ENCODE data around the gene ULK2.

The ULK2 gene

GRCh38 chr17:19911033-19911432 is 43.3 kb upstream of the ULK2 start:
- ATAC-seq: no peak

GRCh38 chr17:19909139-19909538 is 41.4 kb upstream of the ULK2 start:
- no peak for ATAC-seq
- TF ChIP-seq CREB5 (CRISPR knock-in tag; IDR thresholded peaks at IDR 0.05; ENCODE audit: low read depth) (no peak), PPARA (CRISPR knock-in tag; IDR thresholded peaks at IDR 0.05; ENCODE audit: borderline replicate concordance) (no peak), ESRRG (CRISPR knock-in tag; IDR thresholded peaks at IDR 0.05) (no peak), ZC3H10 (CRISPR knock-in tag; IDR thresholded peaks at IDR 0.05) (no peak), OSR1 (CRISPR knock-in tag; IDR thresholded peaks at IDR 0.05) (no peak), BACH2 (CRISPR knock-in tag; IDR thresholded peaks at IDR 0.05; ENCODE audit: borderline replicate concordance) (no peak), ZFP3 (CRISPR knock-in tag; IDR thresholded peaks at IDR 0.05) (no peak), ZNF8 (CRISPR knock-in tag; IDR thresholded peaks at IDR 0.05) (no peak), ZFP30 (CRISPR knock-in tag; IDR thresholded peaks at IDR 0.05) (no peak), ZNF70 (CRISPR knock-in tag; IDR thresholded peaks at IDR 0.05) (no peak), PATZ1 (CRISPR knock-in tag; IDR thresholded peaks at IDR 0.05; ENCODE audit: borderline replicate concordance) (no peak), GLIS3 (CRISPR knock-in tag; IDR thresholded peaks at IDR 0.05) (no peak), POU6F1 (CRISPR knock-in tag; IDR thresholded peaks at IDR 0.05; ENCODE audit: borderline replicate concordance, low read depth) (no peak), RARB (CRISPR knock-in tag; IDR thresholded peaks at IDR 0.05) (no peak), TOX (CRISPR knock-in tag; IDR thresholded peaks at IDR 0.05; ENCODE audit: borderline replicate concordance) (no peak), ISL1 (CRISPR knock-in tag; IDR thresholded peaks at IDR 0.05) (no peak), SNAI2 (CRISPR knock-in tag; IDR thresholded peaks at IDR 0.05) (no peak), TSHZ2 (CRISPR knock-in tag; IDR thresholded peaks at IDR 0.05) (no peak)

More at GRCh38 chr17:19911033-19911432, 43.3 kb upstream of the ULK2 start:
- TF ChIP-seq TCF4 (CRISPR knock-in tag; IDR thresholded peaks at IDR 0.05; ENCODE audit: borderline replicate concordance): no peak
- no peak for TF ChIP-seq GLIS3 (CRISPR knock-in tag; IDR thresholded peaks at IDR 0.05)
- TF ChIP-seq ISL1 (CRISPR knock-in tag; IDR thresholded peaks at IDR 0.05): no peak
- no peak for TF ChIP-seq ZNF8 (CRISPR knock-in tag; IDR thresholded peaks at IDR 0.05)
- no peak for TF ChIP-seq ZNF70 (CRISPR knock-in tag; IDR thresholded peaks at IDR 0.05)
- no peak for TF ChIP-seq BACH2 (CRISPR knock-in tag; IDR thresholded peaks at IDR 0.05; ENCODE audit: borderline replicate concordance)
- TF ChIP-seq SNAI2 (CRISPR knock-in tag; IDR thresholded peaks at IDR 0.05): no peak
- TF ChIP-seq TOX (CRISPR knock-in tag; IDR thresholded peaks at IDR 0.05; ENCODE audit: borderline replicate concordance): no peak
- TF ChIP-seq CSRNP3 (CRISPR knock-in tag; IDR thresholded peaks at IDR 0.05): no peak
- no peak for TF ChIP-seq ZNF565 (CRISPR knock-in tag; conservative IDR thresholded peaks at IDR 0.05; ENCODE audit: low read depth)
- no peak for TF ChIP-seq CREB5 (CRISPR knock-in tag; IDR thresholded peaks at IDR 0.05; ENCODE audit: low read depth)
- TF ChIP-seq CSDC2 (CRISPR knock-in tag; IDR thresholded peaks at IDR 0.05): no peak
- TF ChIP-seq PATZ1 (CRISPR knock-in tag; IDR thresholded peaks at IDR 0.05; ENCODE audit: borderline replicate concordance): no peak
- no peak for TF ChIP-seq PPARA (CRISPR knock-in tag; IDR thresholded peaks at IDR 0.05; ENCODE audit: borderline replicate concordance)
- no peak for TF ChIP-seq OSR1 (CRISPR knock-in tag; IDR thresholded peaks at IDR 0.05)
- TF ChIP-seq ZC3H10 (CRISPR knock-in tag; IDR thresholded peaks at IDR 0.05): no peak

All from SK-N-SH treated with all-trans-retinoic acid at 6 μM for 48 hours (cell line).